Sciatic nerve (tissue), 2 donors: ENCODE results near the gene NFIA. TPM values are rescaled to one million over a fixed set of nuclear protein-coding genes. Genes with fewer than 3 reads are reported as not detected.

Source experiments
- ATAC-seq: fragments of 200-7000 bp; cut with Tn5 transposase; one replicate; pipeline ENCODE4 v1.9.1; 2020; ENCODE audit warnings: mild to moderate bottlenecking, moderate library complexity
- DNase-seq: peaks from one replicate; pipeline ENCODE4 v3.0.0-alpha.2; 2020; ENCODE audit warnings: low spot score
- intact Hi-C: fragments of 100-400 bp; cut with DNase I; formaldehyde crosslinking; loops from one replicate; pipeline ENCODE4 v1.14.2; 2022
- total RNA-seq: library from RNA; stranded (reverse); fragmentation: NEBNext Ultra II Directional; extraction: Animal tissue kit (Norgen Biotek cat#: 25700); gene quantifications from one replicate; pipeline ENCODE4 v1.2.1, GENCODE V29; 2021
- donor health status: DM: no; HTN: no; CAD: no.
- donor health status: DM: no; HTN: no; CAD: no.

Gene NFIA
- total RNA-seq, 1 donor from 2014 or later, result 143 TPM

- DNase-seq, result no peak
- intact Hi-C loops, result no loop called here
- peak; percentile 78 for ATAC-seq
These were observed 56.8 kb downstream of the NFIA start for GRCh38 chr1:61138921-61139774.

GRCh38 chr1:61139775-61140549, 57.6 kb downstream of the NFIA start:
- ATAC-seq (no peak), DNase-seq (no peak)
- intact Hi-C loops, result no loop called here

- ATAC-seq (peak; percentile 49), DNase-seq (no peak)
- intact Hi-C loops, result no loop called here
These were observed 58.4 kb downstream of the NFIA start for GRCh38 chr1:61140778-61141177.

- DNase-seq (no peak), ATAC-seq (no peak)
- intact Hi-C loops, result no loop called here
These were observed 59.1 kb downstream of the NFIA start for GRCh38 chr1:61141288-61142042.

- no peak for ATAC-seq
- intact Hi-C loops, result no loop called here
- no peak for DNase-seq
These were observed 59.7 kb downstream of the NFIA start for GRCh38 chr1:61142043-61142440.

GRCh38 chr1:61142726-61143500, 60.6 kb downstream of the NFIA start:
- ATAC-seq (peak; percentile 25), DNase-seq (no peak)
- intact Hi-C loops, result no loop called here

- DNase-seq, result no peak
- intact Hi-C loops, result no loop called here
- no peak for ATAC-seq
These were observed 61.6 kb downstream of the NFIA start for GRCh38 chr1:61143821-61144424.

GRCh38 chr1:61149010-61149860, 66.9 kb downstream of the NFIA start:
- intact Hi-C loops, result no loop called here
- no peak for ATAC-seq
- DNase-seq, result no peak

GRCh38 chr1:61151565-61151964, 69.2 kb downstream of the NFIA start:
- intact Hi-C loops, result no loop called here
- ATAC-seq, result no peak

GRCh38 chr1:61152066-61152465, 69.7 kb downstream of the NFIA start:
- no peak for ATAC-seq
- intact Hi-C loops, result loop anchor here (2.0 kb wide), 1 partner anchor 17 kb away; no protein-coding TSS in a partner anchor
- no peak for DNase-seq

More at GRCh38 chr1:61151565-61151964, 69.2 kb downstream of the NFIA start:
- DNase-seq, result no peak

- peak; percentile 29 for ATAC-seq
- intact Hi-C loops, result loop anchor here (2.0 kb wide), 1 partner anchor 16 kb away; no protein-coding TSS in a partner anchor
- no peak for DNase-seq
These were observed 70.2 kb downstream of the NFIA start for GRCh38 chr1:61152469-61153105.

GRCh38 chr1:61156576-61157467, 74.5 kb downstream of the NFIA start:
- intact Hi-C loops, result no loop called here
- ATAC-seq, result peak; percentile 45

GRCh38 chr1:61157468-61157987, 75.2 kb downstream of the NFIA start:
- DNase-seq, result no peak
- intact Hi-C loops, result no loop called here
- ATAC-seq, result peak; percentile 65

More at GRCh38 chr1:61156576-61157467, 74.5 kb downstream of the NFIA start:
- DNase-seq, result no peak

- DNase-seq (no peak), ATAC-seq (no peak)
- intact Hi-C loops, result no loop called here
These were observed 76.2 kb downstream of the NFIA start for GRCh38 chr1:61158591-61158990.

GRCh38 chr1:61160526-61160925, 78.2 kb downstream of the NFIA start:
- DNase-seq (no peak), ATAC-seq (no peak)
- intact Hi-C loops, result no loop called here
